GM19324 (cell line): ENCODE data around the gene KRT86.
"Not testable (repeated sequence)": the region's sequence is repeated elsewhere in the genome, so short reads cannot be mapped to it uniquely, and the experiment has no call there.

Source experiments
- ATAC-seq: cut with Tn5 transposase; IDR thresholded peaks from one replicate; pipeline ENCODE4 v1.9.1; 2021; ENCODE audit warnings: mild to moderate bottlenecking, moderate library complexity; ENCODE audit not compliant: unreplicated experiment, low FRiP score

KRT86 gene

GRCh38 chr12:52264435-52264825 lies 10.0 kb upstream of the KRT86 start:
- no peak for ATAC-seq

GRCh38 chr12:52266514-52266913 lies 7.9 kb upstream of the KRT86 start:
- ATAC-seq, result no peak

- ATAC-seq, result no peak
These were observed 7.2 kb upstream of the KRT86 start for GRCh38 chr12:52267266-52267665.

- ATAC-seq, result no peak
These were observed 6.7 kb upstream of the KRT86 start for GRCh38 chr12:52267699-52268098.

GRCh38 chr12:52268212-52268611 lies 6.2 kb upstream of the KRT86 start:
- ATAC-seq, result no peak

GRCh38 chr12:52270541-52271070 lies 3.8 kb upstream of the KRT86 start:
- ATAC-seq, result no peak

GRCh38 chr12:52271158-52271557 lies 3.3 kb upstream of the KRT86 start:
- no peak for ATAC-seq

- ATAC-seq, result no peak
These were observed 1.2 kb downstream of the KRT86 start for GRCh38 chr12:52275686-52276085.

GRCh38 chr12:52277486-52278245 lies 3.2 kb downstream of the KRT86 start:
- ATAC-seq, result no peak

- no peak for ATAC-seq
These were observed 4.4 kb downstream of the KRT86 start for GRCh38 chr12:52278575-52279421.

- no peak for ATAC-seq
These were observed 5.2 kb downstream of the KRT86 start for GRCh38 chr12:52279422-52280318.

- ATAC-seq, result no peak
These were observed 5.9 kb downstream of the KRT86 start for GRCh38 chr12:52280319-52280795.

GRCh38 chr12:52280796-52281560 lies 6.5 kb downstream of the KRT86 start:
- ATAC-seq, result no peak

- ATAC-seq, result no peak
These were observed 10.2 kb downstream of the KRT86 start for GRCh38 chr12:52284562-52285171.

- no peak for ATAC-seq
These were observed 10.8 kb downstream of the KRT86 start for GRCh38 chr12:52285172-52285745.

GRCh38 chr12:52285851-52286530 lies 11.5 kb downstream of the KRT86 start:
- no peak for ATAC-seq

- ATAC-seq, result not testable (repeated sequence)
These were observed 12.7 kb downstream of the KRT86 start for GRCh38 chr12:52286857-52287785.
